HEK293 (cell line): Measurements from ENCODE around the gene TMOD4.

Experiments
- PATZ1 ChIP-seq: fragments of 450-650 bp; formaldehyde crosslinking; IDR thresholded peaks from 2 replicates; pipeline ENCODE4 v1.5.1; 2016; ENCODE audit warnings: missing biosample characterization, missing genetic modification characterization
- ZNF274 ChIP-seq, 2 experiments: fragments of 200-500 bp in 1 of 2; fragments of 450-650 bp in 1 of 2; sonication (Bioruptor generic) in 1 of 2; formaldehyde crosslinking in 1 of 2; IDR thresholded peaks; 2 replicates each; pipeline versions ENCODE4 v1.5.1 to v1.6.1; 2014 to 2016; ENCODE audit warnings: borderline replicate concordance in 1 of 2, inconsistent platforms in 1 of 2, low read length in 1 of 2, missing biosample characterization in 1 of 2, missing genetic modification characterization in 1 of 2
- ZNF704 ChIP-seq: fragments of 450-650 bp; formaldehyde crosslinking; IDR thresholded peaks from 2 replicates; pipeline ENCODE4 v1.5.1; 2016; ENCODE audit warnings: missing biosample characterization, missing genetic modification characterization

GRCh38 chr1:151165738-151166504 lies 9.9 kb downstream of the TMOD4 start, which contains the start of the genes LYSMD1 and SCNM1:
- no peak for TF ChIP-seq ZNF704 (tag by site-specific recombination)
- no peak for TF ChIP-seq ZNF274 (IDR thresholded peaks at IDR 0.05; ENCODE audit: low read length)
- no peak for TF ChIP-seq ZNF274 (tag by site-specific recombination; IDR thresholded peaks at IDR 0.05; ENCODE audit: borderline replicate concordance)
- no peak for TF ChIP-seq PATZ1 (tag by site-specific recombination)
